HG03060 (cell line): ENCODE results near the gene LYPD6B.

Source experiments
- ATAC-seq: cut with Tn5 transposase; IDR thresholded peaks from one replicate; pipeline ENCODE4 v1.9.1; 2021; ENCODE audit warnings: low read depth, moderate number of reproducible peaks; ENCODE audit not compliant: unreplicated experiment

Gene LYPD6B

GRCh38 chr2:149101818-149102217, 63.3 kb downstream of the LYPD6B start:
- no peak for ATAC-seq

DNA sequence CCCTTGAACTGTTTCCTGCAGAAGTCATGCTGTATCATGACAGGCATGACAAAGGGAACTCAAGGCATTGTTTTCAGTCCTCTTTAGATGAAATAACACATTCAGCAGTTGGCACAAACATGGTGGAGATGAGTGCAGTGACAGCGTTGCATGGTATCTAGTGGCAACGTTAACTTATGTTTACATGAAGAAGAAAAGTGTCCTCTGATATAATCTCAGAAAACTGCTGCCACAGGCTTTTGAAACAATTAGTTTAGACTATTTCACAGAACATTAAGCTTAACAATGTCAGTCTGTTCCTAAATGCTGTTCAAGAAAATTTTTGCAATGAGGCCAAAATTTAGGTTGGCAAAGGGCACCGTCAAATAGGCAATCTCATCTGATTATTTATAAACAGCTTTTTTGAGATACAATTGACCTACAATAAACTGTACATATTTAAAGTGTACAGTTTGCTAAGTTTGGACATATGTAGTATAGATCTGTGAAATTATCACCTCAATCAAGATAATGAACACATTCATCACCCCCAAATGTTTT, 64.7 kb downstream of the LYPD6B start:
- no peak for ATAC-seq

GRCh38 chr2:149104221-149104620, 65.7 kb downstream of the LYPD6B start:
- no peak for ATAC-seq

DNA sequence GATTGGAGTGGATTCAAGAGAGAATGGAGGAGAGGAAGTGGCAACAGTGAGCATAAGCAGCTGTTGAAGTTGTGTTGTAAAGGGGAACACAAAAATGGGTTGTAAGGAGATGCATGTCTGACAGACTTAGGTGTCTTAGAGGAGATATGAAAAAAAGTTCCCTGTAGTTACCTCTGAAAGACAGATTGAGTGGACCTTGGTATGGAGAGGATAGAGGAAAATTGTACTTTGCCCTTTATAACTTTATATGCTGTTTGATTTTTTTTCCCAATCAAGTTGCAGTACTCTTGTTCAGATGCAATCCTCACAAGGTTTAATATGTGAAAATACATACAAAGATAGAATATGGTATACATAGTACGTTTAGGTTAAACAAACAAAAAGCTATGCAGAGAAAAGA, 73.6 kb downstream of the LYPD6B start:
- no peak for ATAC-seq

- ATAC-seq, result no peak
Observed at GRCh38 chr2:149112713-149113112, 74.2 kb downstream of the LYPD6B start.

GRCh38 chr2:149115781-149116180, 77.3 kb downstream of the LYPD6B start:
- no peak for ATAC-seq

DNA sequence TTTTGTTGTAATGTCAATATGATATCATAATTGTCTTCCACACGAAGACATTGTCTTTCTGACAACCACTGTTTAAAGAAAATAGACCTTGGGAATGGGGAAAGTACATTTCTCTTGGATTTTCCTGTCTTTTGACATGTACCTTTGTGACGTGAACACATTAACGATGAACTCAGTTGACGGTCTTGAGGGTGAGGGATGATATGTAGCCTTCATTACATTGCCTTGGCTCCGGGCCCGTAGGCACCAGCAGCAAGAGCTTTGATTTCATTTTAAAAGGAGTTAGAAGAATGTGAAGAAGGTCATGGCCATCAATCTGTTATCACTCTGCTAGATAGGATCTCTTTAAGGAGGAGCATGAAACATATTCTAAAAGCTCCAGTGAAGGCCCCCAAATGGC, 80.9 kb downstream of the LYPD6B start:
- ATAC-seq, result no peak

- no peak for ATAC-seq
Observed at GRCh38 chr2:149122516-149122915, 84.0 kb downstream of the LYPD6B start.

DNA sequence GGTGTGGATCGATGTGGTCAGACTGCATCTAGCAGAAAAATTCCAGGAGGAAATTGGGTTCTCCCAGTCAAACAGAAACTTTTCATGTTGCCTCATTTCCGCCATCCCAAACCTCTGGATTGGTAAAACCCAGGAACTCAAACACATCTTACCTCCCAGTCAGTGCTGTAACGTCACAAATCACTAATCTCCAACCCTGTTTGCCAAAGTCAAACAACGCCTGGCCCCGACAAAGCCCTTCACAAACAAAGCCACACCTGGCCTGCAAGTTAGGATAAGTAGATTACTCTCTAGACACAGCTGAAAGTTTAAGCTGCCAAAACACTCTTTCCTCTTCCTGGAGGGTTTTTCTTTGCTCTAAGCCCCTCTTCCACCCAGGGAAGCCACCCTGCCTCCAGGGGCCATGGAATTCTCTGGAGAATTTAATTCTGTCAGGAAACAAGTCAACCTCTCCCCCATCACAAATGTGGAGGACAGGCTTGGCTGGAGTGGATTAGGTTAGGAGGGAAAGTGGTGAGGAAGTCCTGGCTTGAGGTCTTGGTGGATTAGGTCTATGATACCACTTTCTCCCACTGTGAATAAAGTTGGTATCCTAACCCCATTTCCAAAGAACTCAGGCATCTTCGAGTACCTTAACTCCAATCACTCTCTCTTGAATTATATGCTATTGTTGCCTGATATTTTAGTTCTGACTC, 86.7 kb downstream of the LYPD6B start:
- no peak for ATAC-seq

- no peak for ATAC-seq
Observed at GRCh38 chr2:149129433-149129832, 90.9 kb downstream of the LYPD6B start.

DNA sequence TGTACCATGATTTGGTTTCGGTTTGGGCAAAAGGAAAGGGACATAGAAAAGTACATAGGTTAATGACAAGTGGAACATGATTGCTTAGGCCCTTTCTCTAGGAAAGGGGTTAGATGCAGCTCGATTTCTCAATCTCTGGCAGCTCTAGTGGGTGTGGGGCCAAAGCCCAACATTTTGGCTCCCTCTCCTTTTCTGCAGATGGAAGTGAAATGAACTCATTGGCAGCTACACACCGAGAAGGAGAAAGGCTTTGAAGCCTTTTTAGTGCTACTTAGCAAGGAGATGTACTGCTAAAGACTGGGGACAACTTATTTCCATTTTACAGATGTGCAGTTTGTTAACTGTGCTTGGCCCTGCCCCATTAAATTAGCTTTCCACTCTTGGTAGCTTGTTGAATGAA, 93.8 kb downstream of the LYPD6B start:
- no peak for ATAC-seq

GRCh38 chr2:149132901-149133300, 94.4 kb downstream of the LYPD6B start:
- no peak for ATAC-seq

- ATAC-seq, result no peak
Observed at GRCh38 chr2:149134335-149134923, 95.9 kb downstream of the LYPD6B start.

DNA sequence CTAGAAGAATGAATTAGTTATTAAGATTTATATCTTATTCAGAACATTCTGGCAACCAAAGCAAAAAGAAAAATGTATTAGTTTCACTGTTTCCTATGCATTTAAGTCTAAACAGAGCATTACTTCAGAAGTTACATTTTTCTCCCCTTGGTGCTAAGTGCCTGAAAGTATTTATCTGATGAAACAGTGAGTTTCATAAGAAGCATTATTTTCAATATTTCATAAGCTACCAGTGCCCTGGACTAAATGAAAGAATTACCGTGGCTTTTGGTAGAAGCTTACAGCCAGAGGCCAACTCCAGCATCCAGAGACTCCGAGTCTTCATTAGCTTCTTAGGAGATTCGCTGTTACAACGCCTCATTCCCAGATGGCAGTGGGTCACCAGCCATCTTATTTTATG, 97.6 kb downstream of the LYPD6B start:
- ATAC-seq, result no peak

DNA sequence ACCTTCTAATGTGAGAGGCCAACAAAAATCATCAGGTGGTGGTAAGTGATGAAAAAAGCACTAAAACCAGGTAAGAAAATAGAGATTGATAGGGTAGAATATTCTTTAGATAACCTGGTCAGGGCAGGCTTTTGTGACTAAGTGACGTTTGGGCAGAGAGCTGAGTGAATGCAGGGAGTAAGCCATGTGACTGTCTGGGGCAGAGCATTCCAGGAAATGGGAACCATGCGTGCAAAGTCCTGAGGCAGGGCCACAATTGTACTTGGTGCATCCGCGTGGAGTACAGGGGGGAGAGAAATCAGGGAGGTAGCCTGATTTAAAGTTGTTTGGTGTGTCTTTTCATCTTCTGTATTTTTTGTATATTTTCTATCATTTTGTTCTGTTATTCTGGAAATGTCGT, 102.5 kb downstream of the LYPD6B start:
- no peak for ATAC-seq

DNA sequence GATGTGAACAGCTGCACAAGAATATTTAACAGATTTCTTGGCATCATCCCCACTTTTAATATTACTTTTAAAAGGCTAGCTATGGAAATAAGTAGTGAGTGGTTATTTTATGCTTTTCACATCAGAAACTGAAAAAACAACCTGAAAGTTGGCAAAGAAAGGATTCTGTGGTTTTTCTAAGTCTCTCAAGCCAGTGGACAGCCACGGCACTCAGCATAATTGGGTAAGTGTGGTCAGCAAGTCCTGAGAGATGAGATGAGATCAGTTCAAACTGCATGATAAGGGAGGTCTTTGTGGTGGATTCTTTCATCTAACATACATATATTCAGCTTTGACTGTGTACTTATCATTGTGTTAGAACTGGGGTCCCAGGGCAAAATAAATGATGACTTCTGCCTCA, 105.2 kb downstream of the LYPD6B start:
- ATAC-seq, result no peak

DNA sequence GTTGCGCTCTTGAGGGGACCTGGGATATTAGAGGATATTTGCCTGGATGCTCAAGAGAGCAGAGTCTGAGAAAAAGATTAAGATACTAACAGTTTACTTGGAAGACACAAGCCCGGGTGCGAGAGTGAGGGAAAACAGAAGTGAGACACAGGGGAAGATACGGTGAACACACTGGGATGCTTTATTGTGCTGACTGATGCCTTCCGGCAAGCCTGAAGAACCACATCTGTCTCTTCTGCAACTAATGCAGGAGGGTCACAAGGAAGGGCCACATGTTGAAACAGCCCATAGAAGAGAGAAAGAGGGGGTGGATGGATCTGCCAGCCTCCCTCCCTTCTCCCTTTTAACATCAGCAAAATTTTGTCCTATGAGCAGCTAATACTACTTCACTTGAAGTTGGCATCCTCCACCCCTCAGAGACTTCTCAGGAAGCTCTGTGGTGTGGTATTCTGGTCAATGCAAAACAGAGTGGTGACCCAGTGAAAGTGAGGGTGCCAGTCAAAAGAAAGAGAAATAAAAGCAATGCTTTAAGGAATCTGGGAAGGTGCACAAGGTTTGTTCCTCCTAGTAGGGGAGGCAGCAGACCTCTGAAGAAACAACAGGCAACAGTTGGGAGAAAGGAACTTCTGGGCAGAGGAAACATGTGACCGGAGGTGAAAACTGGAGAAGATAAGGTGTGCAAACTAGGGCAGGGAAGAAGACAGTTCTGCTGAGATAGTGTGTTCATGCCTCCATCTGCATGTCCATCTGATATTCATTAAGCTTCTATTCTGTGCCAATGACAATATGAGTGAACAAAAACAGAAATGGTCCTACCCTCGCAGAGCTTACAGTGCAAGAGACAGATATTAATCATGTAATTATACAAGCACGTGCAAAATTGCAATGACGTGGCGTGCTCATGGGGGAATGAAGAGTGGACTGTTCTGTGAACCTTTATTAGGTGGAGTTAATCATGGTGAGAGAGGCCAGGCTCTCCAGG, 107.1 kb downstream of the LYPD6B start:
- peak; percentile 40 for ATAC-seq

DNA sequence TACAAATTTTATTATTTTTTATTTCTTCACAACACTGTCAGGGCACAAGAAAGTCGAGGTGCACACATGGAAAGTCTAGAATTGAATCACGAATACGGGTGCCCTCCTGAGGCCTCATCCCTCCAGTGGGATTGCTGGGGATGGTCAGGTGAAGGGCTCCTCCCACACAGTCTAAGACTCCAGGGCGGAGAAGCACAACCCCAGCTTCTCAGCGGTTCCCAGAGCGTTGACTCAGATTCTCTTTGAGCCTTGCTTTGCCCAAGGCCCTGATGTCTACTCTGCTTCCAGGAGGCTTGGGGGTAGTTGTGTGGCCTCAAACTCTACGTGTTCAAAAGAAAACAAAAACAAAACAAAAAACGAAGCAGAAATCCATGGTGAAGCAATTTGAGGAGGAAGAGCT, 108.4 kb downstream of the LYPD6B start:
- no peak for ATAC-seq

DNA sequence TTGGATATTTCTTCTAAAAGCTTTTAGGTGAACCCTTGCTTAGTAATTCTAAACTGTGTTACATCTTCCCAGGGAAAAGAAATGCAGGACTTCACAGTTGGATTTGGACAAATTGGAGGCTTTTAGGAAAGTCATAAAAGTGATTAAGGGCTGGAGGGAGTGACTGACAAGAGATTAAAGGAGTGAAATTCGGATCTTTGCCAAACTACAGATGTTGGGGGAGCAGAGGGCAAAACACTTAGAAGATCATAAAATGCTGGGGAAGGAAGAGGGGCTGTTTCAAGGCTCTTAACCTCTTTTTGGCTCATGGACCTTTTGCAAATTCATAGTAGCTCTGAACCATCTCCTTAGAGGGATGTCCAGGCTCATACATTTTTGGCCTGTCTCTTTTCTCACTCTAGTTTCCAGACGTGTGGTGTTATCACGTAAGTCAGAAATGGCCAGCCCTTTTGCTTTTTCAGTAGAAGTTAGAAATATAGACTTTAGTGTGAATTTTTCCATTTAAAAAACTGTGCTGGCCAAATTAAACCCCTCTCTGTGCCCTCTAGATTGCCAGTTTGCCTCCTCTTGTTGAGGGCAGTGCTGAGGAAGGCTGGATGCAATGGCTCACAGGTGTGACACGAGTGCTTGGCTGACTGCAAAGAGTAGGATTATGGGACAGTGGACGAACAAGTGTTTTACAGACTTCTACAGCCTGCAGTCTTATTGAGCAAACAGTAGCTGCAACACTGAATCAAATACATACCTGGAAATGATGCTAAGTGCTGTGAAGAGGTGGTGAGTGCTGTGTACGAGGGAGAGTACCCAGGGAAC, 109.9 kb downstream of the LYPD6B start:
- ATAC-seq, result no peak

- no peak for ATAC-seq
Observed at GRCh38 chr2:149149007-149149297, 110.5 kb downstream of the LYPD6B start.
